ENCODE measurements around the gene VAPA. TPM values are rescaled to one million over a fixed set of nuclear protein-coding genes. Genes with fewer than 3 reads are reported as not detected.
"Not testable (repeated sequence)": the region's sequence is repeated elsewhere in the genome, so short reads cannot be mapped to it uniquely, and the experiment has no call there.

VAPA gene
- total RNA-seq, 4 donors from 2014 or later, result 276 to 386 (median 317) TPM

GRCh38 chr18:9886005-9886348 is 27.8 kb upstream of the VAPA start:
- Histone ChIP-seq H3K4me3 (no peak overlapping the region), H3K4me1 (no peaks in the 10 kb centered on the region), H3K36me3 (no peaks in the 10 kb centered on the region), H3K9me3 (no peaks in the 10 kb centered on the region), H3K27ac (no peak overlapping the region), H3K27me3 (no peaks in the 10 kb centered on the region)
- no peak for ATAC-seq
- 93% methylated on average over 3 of the region's 3 CpGs for WGBS, 2 donors (ENCODE audit: low coverage in 1 of 2)
- TF ChIP-seq EP300 (IDR thresholded peaks at IDR 0.05) (no peak), POLR2AphosphoS5 (IDR thresholded peaks at IDR 0.05) (no peak), POLR2A (IDR thresholded peaks at IDR 0.05) (no peak)

GRCh38 chr18:9887992-9888391 is 25.8 kb upstream of the VAPA start:
- TF ChIP-seq EP300 (IDR thresholded peaks at IDR 0.05) (no peak), POLR2A (IDR thresholded peaks at IDR 0.05) (no peak), POLR2AphosphoS5 (IDR thresholded peaks at IDR 0.05) (no peak), CTCF (IDR thresholded peaks at IDR 0.05) (no peak)
- 94% methylated on average over 5 of the region's 5 CpGs; no CpG with 5 or more reads in 1 of the 2 donors for WGBS, 2 donors (ENCODE audit: low coverage in 1 of 2)
- Histone ChIP-seq H3K4me1 (no peaks in the 10 kb centered on the region), H3K27ac (no peak overlapping the region), H3K36me3 (no peaks in the 10 kb centered on the region), H3K27me3 (no peaks in the 10 kb centered on the region), H3K4me3 (no peak overlapping the region), H3K9me3 (no peaks in the 10 kb centered on the region)
- ATAC-seq, result no peak

GRCh38 chr18:9890196-9890595 is 23.6 kb upstream of the VAPA start:
- no peaks in the 10 kb centered on the region for H3K4me1 ChIP-seq
- ATAC-seq, result no peak
- TF ChIP-seq EP300 (IDR thresholded peaks at IDR 0.05) (no peak), POLR2A (IDR thresholded peaks at IDR 0.05) (no peak), CTCF (IDR thresholded peaks at IDR 0.05) (no peak), POLR2AphosphoS5 (IDR thresholded peaks at IDR 0.05) (no peak)
- no peak overlapping the region for H3K4me3 ChIP-seq
- 41 to 81% methylated on average over 5 of the region's 5 CpGs for WGBS, 2 donors (ENCODE audit: low coverage in 1 of 2)
- H3K27me3 ChIP-seq, result no peaks in the 10 kb centered on the region
- no peaks in the 10 kb centered on the region for H3K9me3 ChIP-seq
- no peak overlapping the region for H3K27ac ChIP-seq
- H3K36me3 ChIP-seq, result no peaks in the 10 kb centered on the region

- no peak overlapping the region for H3K4me3 ChIP-seq
- H3K27ac ChIP-seq, result no peak overlapping the region
- H3K9me3 ChIP-seq, result no peaks in the 10 kb centered on the region
- TF ChIP-seq POLR2AphosphoS5 (IDR thresholded peaks at IDR 0.05) (no peak), POLR2A (IDR thresholded peaks at IDR 0.05) (no peak), CTCF (IDR thresholded peaks at IDR 0.05) (no peak), EP300 (IDR thresholded peaks at IDR 0.05) (no peak)
- ATAC-seq, result no peak
- WGBS, 2 donors (ENCODE audit: low coverage in 1 of 2), result 83 to 86% methylated on average over 1 of the region's 1 CpG
- H3K36me3 ChIP-seq, result no peaks in the 10 kb centered on the region
- H3K27me3 ChIP-seq, result no peaks in the 10 kb centered on the region
- no peaks in the 10 kb centered on the region for H3K4me1 ChIP-seq
Observed at GRCh38 chr18:9890957-9891356, 22.9 kb upstream of the VAPA start.

- not testable (repeated sequence) for ATAC-seq, H3K27me3 ChIP-seq, H3K9me3 ChIP-seq, H3K27ac ChIP-seq, H3K4me1 ChIP-seq, H3K4me3 ChIP-seq, H3K36me3 ChIP-seq
- WGBS, 2 donors (ENCODE audit: low coverage in 1 of 2), result 42% methylated on average over 3 of the region's 4 CpGs; no CpG with 5 or more reads in 1 of the 2 donors
Observed at GRCh38 chr18:9891515-9891914, 22.3 kb upstream of the VAPA start.

GRCh38 chr18:9894454-9895068 is 19.3 kb upstream of the VAPA start:
- H3K4me3 ChIP-seq, result no peak overlapping the region
- TF ChIP-seq CTCF (IDR thresholded peaks at IDR 0.05), result no peak
- TF ChIP-seq POLR2A (IDR thresholded peaks at IDR 0.05), result no peak
- TF ChIP-seq EP300 (IDR thresholded peaks at IDR 0.05), result no peak
- TF ChIP-seq POLR2AphosphoS5 (IDR thresholded peaks at IDR 0.05), result no peak
- WGBS, 2 donors (ENCODE audit: low coverage in 1 of 2), result 99 to 100% methylated on average over 3 to 6 of the region's 6 CpGs

More at GRCh38 chr18:9894454-9895068, 19.3 kb upstream of the VAPA start:
- no peak overlapping the region for H3K27ac ChIP-seq
- no peaks in the 10 kb centered on the region for H3K9me3 ChIP-seq
- no peak for ATAC-seq
- no peaks in the 10 kb centered on the region for H3K36me3 ChIP-seq
- no peaks in the 10 kb centered on the region for H3K27me3 ChIP-seq
- H3K4me1 ChIP-seq, result no peaks in the 10 kb centered on the region

Measured in gastroesophageal sphincter (tissue), 4 donors.